MM.1S (cell line): ENCODE results near the gene PRKCB.

Source experiments
- DNase-seq: peaks from one replicate; pipeline ENCODE4 v3.0.0-alpha.2; 2015
- H2AFZ ChIP-seq: fragments of 300-600 bp; sonication (generic); 2 replicates; pipeline ENCODE4 v1.6.0; 2016; ENCODE audit warnings: antibody characterized with exemption, low read length
- H3F3A ChIP-seq: fragments of 300-600 bp; sonication (generic); 2 replicates; pipeline ENCODE4 v1.6.1; 2016; ENCODE audit warnings: mild to moderate bottlenecking, antibody characterized with exemption, low read length, moderate library complexity, mixed read lengths; ENCODE audit not compliant: insufficient read depth
- H3K27ac ChIP-seq: fragments of 300-600 bp; sonication (generic); 2 replicates; pipeline ENCODE4 v1.5.1; 2016; ENCODE audit warnings: mild to moderate bottlenecking, low read length
- H3K27me3 ChIP-seq: fragments of 300-600 bp; sonication (generic); replicated peaks from 2 replicates; pipeline ENCODE4 v1.6.0; 2016; ENCODE audit warnings: low read length; ENCODE audit not compliant: insufficient read depth
- H3K36me3 ChIP-seq: fragments of 300-600 bp; sonication (generic); replicated peaks from 2 replicates; pipeline ENCODE4 v1.6.1; 2016; ENCODE audit warnings: mild to moderate bottlenecking, low read length, mixed read lengths; ENCODE audit not compliant: insufficient read depth
- H3K4me1 ChIP-seq: fragments of 300-600 bp; sonication (generic); 2 replicates; pipeline ENCODE4 v1.6.1; 2016; ENCODE audit warnings: low read length, mixed read lengths
- H3K4me2 ChIP-seq: fragments of 300-600 bp; sonication (generic); 2 replicates; pipeline ENCODE4 v1.6.0; 2016; ENCODE audit warnings: low read depth, low read length
- H3K4me3 ChIP-seq: fragments of 300-600 bp; sonication (generic); 2 replicates; pipeline ENCODE4 v1.5.1; 2016; ENCODE audit warnings: low read length, mixed read lengths
- H3K79me2 ChIP-seq: fragments of 300-600 bp; sonication (generic); 2 replicates; pipeline ENCODE4 v1.6.1; 2016; ENCODE audit warnings: mixed run types, low read length, mixed read lengths
- H3K9ac ChIP-seq: fragments of 300-600 bp; sonication (generic); 2 replicates; pipeline ENCODE4 v1.6.1; 2016; ENCODE audit warnings: low read length, mixed read lengths
- H3K9me2 ChIP-seq: fragments of 300-600 bp; sonication (generic); replicated peaks from 2 replicates; pipeline ENCODE4 v1.6.1; 2016; ENCODE audit warnings: mild to moderate bottlenecking, low read length, mixed read lengths; ENCODE audit not compliant: insufficient read depth
- H3K9me3 ChIP-seq: fragments of 300-600 bp; sonication (generic); replicated peaks from 2 replicates; pipeline ENCODE4 v1.6.1; 2016; ENCODE audit warnings: mild to moderate bottlenecking, low read length, mixed read lengths; ENCODE audit not compliant: insufficient read depth
- H4K20me1 ChIP-seq: fragments of 300-600 bp; sonication (generic); 2 replicates; pipeline ENCODE4 v1.6.1; 2016; ENCODE audit warnings: mild to moderate bottlenecking, low read length, moderate library complexity, mixed read lengths; ENCODE audit not compliant: insufficient read depth
- EZH2 ChIP-seq: fragments of 300-600 bp; sonication (generic); optimal IDR thresholded peaks from 2 replicates; pipeline ENCODE3; 2017; ENCODE audit warnings: low read depth, mild to moderate bottlenecking, antibody characterized with exemption, low read length, mixed read lengths
- EZH2phosphoT487 ChIP-seq: fragments of 300-600 bp; sonication (generic); IDR thresholded peaks from 2 replicates; pipeline ENCODE4 v1.6.1; 2018; ENCODE audit warnings: antibody characterized with exemption, low read length
- TF ChIP-seq, protein P1 (sequence below): fragments of 300-600 bp; sonication (generic); IDR thresholded peaks from 2 replicates; pipeline ENCODE4 v1.5.1; 2016; ENCODE audit warnings: antibody characterized with exemption, low read length, mixed read lengths

Gene PRKCB

DNA sequence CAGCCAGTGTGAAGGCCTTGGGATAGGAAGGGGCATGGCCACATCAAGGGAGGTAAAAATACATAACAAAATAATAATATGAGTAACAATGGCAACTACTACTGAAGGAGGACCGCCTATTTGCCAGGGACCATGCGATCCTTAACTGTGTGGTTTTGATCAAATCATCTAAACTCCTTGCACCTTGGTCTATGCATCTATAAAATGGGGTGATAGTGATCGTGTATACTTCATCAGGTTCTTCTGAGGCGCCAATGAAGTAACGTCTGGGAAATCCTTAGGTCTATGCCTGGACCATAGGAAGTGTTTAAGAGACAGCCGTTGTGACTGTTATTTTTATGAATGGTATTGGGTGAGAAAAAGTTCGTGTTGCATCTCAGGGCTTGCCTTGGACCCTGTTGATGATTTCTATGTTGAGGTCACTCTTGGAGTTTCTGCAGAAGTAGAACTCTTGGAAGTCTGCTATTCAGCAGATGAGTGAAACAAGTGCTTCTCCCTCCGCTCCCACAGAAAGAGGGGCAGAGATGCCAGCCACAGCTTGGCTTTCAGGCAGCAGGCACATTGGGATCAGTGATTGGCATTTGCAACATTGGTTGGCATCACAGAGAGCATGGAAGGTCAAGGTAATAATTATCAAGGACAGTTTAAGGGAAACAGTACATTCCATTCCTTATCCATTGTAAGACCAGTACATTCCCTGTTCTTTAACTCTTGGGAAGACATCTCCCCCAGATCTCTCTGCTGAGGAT, 63.1 kb downstream of the PRKCB start:
- H3K27me3 ChIP-seq, result no peaks in the 10 kb centered on the region
- no peaks in the 10 kb centered on the region for H3K9me2 ChIP-seq
- no peak for DNase-seq
- H4K20me1 ChIP-seq, result no peaks in the 10 kb centered on the region
- H3K4me3 ChIP-seq, result no peak overlapping the region
- no peak overlapping the region for H3K9ac ChIP-seq
- no peaks in the 10 kb centered on the region for H3K9me3 ChIP-seq
- no peaks in the 10 kb centered on the region for H3F3A ChIP-seq
- H3K4me2 ChIP-seq, result no peak overlapping the region
- TF ChIP-seq, protein P1, sequence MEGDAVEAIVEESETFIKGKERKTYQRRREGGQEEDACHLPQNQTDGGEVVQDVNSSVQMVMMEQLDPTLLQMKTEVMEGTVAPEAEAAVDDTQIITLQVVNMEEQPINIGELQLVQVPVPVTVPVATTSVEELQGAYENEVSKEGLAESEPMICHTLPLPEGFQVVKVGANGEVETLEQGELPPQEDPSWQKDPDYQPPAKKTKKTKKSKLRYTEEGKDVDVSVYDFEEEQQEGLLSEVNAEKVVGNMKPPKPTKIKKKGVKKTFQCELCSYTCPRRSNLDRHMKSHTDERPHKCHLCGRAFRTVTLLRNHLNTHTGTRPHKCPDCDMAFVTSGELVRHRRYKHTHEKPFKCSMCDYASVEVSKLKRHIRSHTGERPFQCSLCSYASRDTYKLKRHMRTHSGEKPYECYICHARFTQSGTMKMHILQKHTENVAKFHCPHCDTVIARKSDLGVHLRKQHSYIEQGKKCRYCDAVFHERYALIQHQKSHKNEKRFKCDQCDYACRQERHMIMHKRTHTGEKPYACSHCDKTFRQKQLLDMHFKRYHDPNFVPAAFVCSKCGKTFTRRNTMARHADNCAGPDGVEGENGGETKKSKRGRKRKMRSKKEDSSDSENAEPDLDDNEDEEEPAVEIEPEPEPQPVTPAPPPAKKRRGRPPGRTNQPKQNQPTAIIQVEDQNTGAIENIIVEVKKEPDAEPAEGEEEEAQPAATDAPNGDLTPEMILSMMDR, result no peak
- no peak for TF ChIP-seq EZH2phosphoT487
- no peak for TF ChIP-seq EZH2
- no peak overlapping the region for H3K27ac ChIP-seq
- H3K4me1 ChIP-seq, result peaks cover 14% of the 10 kb centered on the region
- no peaks in the 10 kb centered on the region for H3K79me2 ChIP-seq
- no peaks in the 10 kb centered on the region for H3K36me3 ChIP-seq
- H2AFZ ChIP-seq, result no peak overlapping the region

DNA sequence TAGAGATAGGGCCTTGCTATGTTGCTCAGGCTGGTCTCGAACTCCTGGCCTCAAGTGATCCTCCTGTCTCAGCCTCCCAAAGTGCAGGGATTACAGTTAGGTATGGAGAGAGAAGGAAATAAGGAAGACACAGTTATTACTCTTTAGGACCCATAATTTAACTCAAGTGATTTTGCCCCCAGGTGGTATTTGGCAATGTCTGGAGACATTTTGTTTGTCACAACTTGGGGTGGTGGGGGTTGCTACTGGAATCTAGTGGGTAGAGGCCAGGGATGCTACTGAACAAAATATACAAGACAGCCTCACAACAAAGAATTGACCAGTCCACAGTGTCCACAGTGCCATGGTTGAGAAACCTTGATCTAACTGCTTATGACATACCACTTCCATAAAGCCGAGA, 64.1 kb downstream of the PRKCB start:
- no peaks in the 10 kb centered on the region for H3K36me3 ChIP-seq
- H3K9me3 ChIP-seq, result no peaks in the 10 kb centered on the region
- H3K4me2 ChIP-seq, result no peak overlapping the region
- no peak overlapping the region for H2AFZ ChIP-seq
- peaks cover 4% of the 10 kb centered on the region for H3K4me1 ChIP-seq
- no peak overlapping the region for H3K27ac ChIP-seq
- no peaks in the 10 kb centered on the region for H3K79me2 ChIP-seq
- H3K9me2 ChIP-seq, result no peaks in the 10 kb centered on the region
- TF ChIP-seq EZH2phosphoT487, result no peak
- TF ChIP-seq EZH2, result no peak
- no peak overlapping the region for H3K9ac ChIP-seq
- H4K20me1 ChIP-seq, result no peaks in the 10 kb centered on the region
- no peaks in the 10 kb centered on the region for H3K27me3 ChIP-seq
- H3K4me3 ChIP-seq, result no peak overlapping the region
- no peak for DNase-seq
- H3F3A ChIP-seq, result no peaks in the 10 kb centered on the region

DNA sequence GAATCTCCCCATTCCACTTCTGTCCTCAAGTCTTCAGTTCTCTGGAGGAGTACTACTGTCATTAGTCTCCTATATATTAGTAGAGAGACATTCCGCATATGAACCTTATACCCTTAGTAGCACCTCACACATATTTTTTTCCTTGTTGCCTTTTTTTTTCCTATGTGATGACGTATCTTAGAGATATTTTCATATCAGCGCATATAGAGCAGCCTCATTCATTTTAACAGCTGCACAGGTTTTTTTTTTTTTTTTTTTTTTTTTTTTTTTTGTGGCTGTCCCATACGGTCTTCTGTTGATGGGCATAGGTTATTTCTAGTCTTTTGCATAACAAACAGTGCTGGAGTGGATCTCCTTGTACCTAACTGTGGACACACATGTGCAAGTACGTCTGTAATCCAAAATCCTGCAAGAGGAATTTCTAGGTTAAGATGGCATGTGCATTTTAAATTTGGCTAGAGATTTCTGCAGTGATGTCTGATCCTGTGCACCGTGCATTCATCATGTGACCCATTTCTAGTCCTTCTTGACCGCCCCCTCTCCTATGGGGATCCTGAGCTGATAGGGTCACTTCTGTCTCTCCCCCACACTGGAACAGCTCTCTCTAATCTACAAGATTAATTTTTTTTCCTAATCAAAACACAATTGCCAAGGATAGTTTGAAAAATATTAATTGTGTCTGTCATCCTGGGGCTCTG, 64.8 kb downstream of the PRKCB start:
- Histone ChIP-seq H3K4me1 (no peaks in the 10 kb centered on the region), H3K27ac (no peak overlapping the region), H3K9me2 (no peaks in the 10 kb centered on the region), H3K79me2 (no peaks in the 10 kb centered on the region), H3K36me3 (no peaks in the 10 kb centered on the region), H3K4me3 (no peak overlapping the region), H3F3A (no peaks in the 10 kb centered on the region), H3K9ac (no peak overlapping the region), H3K9me3 (no peaks in the 10 kb centered on the region), H2AFZ (no peak overlapping the region), H4K20me1 (no peaks in the 10 kb centered on the region), H3K27me3 (no peaks in the 10 kb centered on the region), H3K4me2 (no peak overlapping the region)
- DNase-seq, result no peak
- TF ChIP-seq, protein P1, result no peak
- TF ChIP-seq EZH2 (no peak), EZH2phosphoT487 (no peak)
